GM19025 (cell line): ENCODE data around the gene C2orf42.
"Not testable (repeated sequence)": the region's sequence is repeated elsewhere in the genome, so short reads cannot be mapped to it uniquely, and the experiment has no call there.

Experiments used
- ATAC-seq: cut with Tn5 transposase; IDR thresholded peaks from one replicate; pipeline ENCODE4 v1.9.1; 2021; ENCODE audit warnings: mild to moderate bottlenecking, low read depth, moderate library complexity; ENCODE audit not compliant: unreplicated experiment

The C2orf42 gene

GRCh38 chr2:70190418-70191243 lies at the start of gene C2orf42:
Gene C2orf42, minus strand, starts transcription at chr2:70191019. Its CDS starts 9,034 bp downstream, at chr2:70181985.
- ATAC-seq: peak; percentile 77

- ATAC-seq: no peak
These were observed 49.8 kb upstream of the C2orf42 start for GRCh38 chr2:70240599-70240998.

- no peak for ATAC-seq
These were observed 43.1 kb upstream of the C2orf42 start for GRCh38 chr2:70233926-70234325.

- no peak for ATAC-seq
These were observed 36.0 kb upstream of the C2orf42 start for GRCh38 chr2:70226781-70227180.

- ATAC-seq: not testable (repeated sequence)
These were observed 32.5 kb upstream of the C2orf42 start for GRCh38 chr2:70223305-70223704.

GRCh38 chr2:70214953-70215549 lies 24.2 kb upstream of the C2orf42 start:
- ATAC-seq: no peak

GRCh38 chr2:70214365-70214764 lies 23.5 kb upstream of the C2orf42 start:
- ATAC-seq: no peak

GRCh38 chr2:70212298-70212932 lies 21.6 kb upstream of the C2orf42 start:
- no peak for ATAC-seq

- ATAC-seq: no peak
These were observed 20.8 kb upstream of the C2orf42 start for GRCh38 chr2:70211595-70211994.

- no peak for ATAC-seq
These were observed 13.6 kb upstream of the C2orf42 start for GRCh38 chr2:70204452-70204851.

GRCh38 chr2:70203086-70203485 lies 12.3 kb upstream of the C2orf42 start:
- ATAC-seq: no peak

GRCh38 chr2:70202236-70202806 lies 11.5 kb upstream of the C2orf42 start:
- ATAC-seq: no peak

- ATAC-seq: no peak
These were observed 11.0 kb upstream of the C2orf42 start for GRCh38 chr2:70201831-70202230.

- no peak for ATAC-seq
These were observed 10.5 kb upstream of the C2orf42 start for GRCh38 chr2:70201225-70201768.

- ATAC-seq: no peak
These were observed 8.6 kb upstream of the C2orf42 start for GRCh38 chr2:70199320-70199864.

- ATAC-seq: no peak
These were observed 1.7 kb upstream of the C2orf42 start for GRCh38 chr2:70192516-70192915.

- ATAC-seq: no peak
These were observed 471 bp upstream of the C2orf42 start for GRCh38 chr2:70191244-70191735.

GRCh38 chr2:70188460-70188859 lies 2.4 kb downstream of the C2orf42 start:
- ATAC-seq: no peak

- ATAC-seq: not testable (repeated sequence)
These were observed 3.6 kb downstream of the C2orf42 start for GRCh38 chr2:70187170-70187569.

- ATAC-seq: no peak
These were observed 8.1 kb downstream of the C2orf42 start for GRCh38 chr2:70182689-70183088.
